Activated CD4-positive, alpha-beta memory T cell treated with anti-CD3 and anti-CD28 coated beads for 36 hours (primary cell): ENCODE results near the gene NWD2. TPM values are rescaled to one million over a fixed set of nuclear protein-coding genes. Genes with fewer than 3 reads are reported as not detected.

Experiments used
- CTCF ChIA-PET: fragments of 350-600 bp; sonication (Branson Sonifier 250); formaldehyde crosslinking; loops from one replicate; lab custom pipeline; 2021; ENCODE audit warnings: antibody characterized with exemption, inconsistent platforms; lab: Charles Lee
- POLR2A ChIA-PET: fragments of 350-600 bp; sonication (Branson Sonifier 250); formaldehyde crosslinking; loops from one replicate; lab custom pipeline; 2021; ENCODE audit warnings: antibody characterized with exemption; lab: Charles Lee
- DNase-seq: peaks from one replicate; pipeline ENCODE4 v3.0.0-alpha.2; 2020
- H3K27ac Mint-ChIP-seq: one replicate; pipeline ENCODE4 v1.8.0; 2021; ENCODE audit warnings: mixed read lengths
- H3K27me3 Mint-ChIP-seq: one replicate; pipeline ENCODE4 v1.8.0; 2021; ENCODE audit warnings: mixed read lengths
- H3K36me3 Mint-ChIP-seq: one replicate; pipeline ENCODE4 v1.8.0; 2021; ENCODE audit warnings: mixed read lengths
- H3K4me1 Mint-ChIP-seq: one replicate; pipeline ENCODE4 v1.8.0; 2021; ENCODE audit warnings: low read depth, mixed read lengths
- H3K4me3 Mint-ChIP-seq: one replicate; pipeline ENCODE4 v1.8.0; 2021; ENCODE audit warnings: mild to moderate bottlenecking, mixed read lengths
- H3K9me3 Mint-ChIP-seq: one replicate; pipeline ENCODE4 v1.8.0; 2021; ENCODE audit warnings: mixed read lengths
- intact Hi-C: fragments of 100-400 bp; cut with micrococcal nuclease; formaldehyde crosslinking; loops from one replicate; pipeline ENCODE4 v1.15.1; 2023
- total RNA-seq, 2 experiments: library from RNA; stranded (reverse); gene quantifications; one replicate each; pipeline ENCODE4 v1.2.3, GENCODE V29; 2021

Gene NWD2
- total RNA-seq, 2 experiments from 2014 or later, result not detected

- Mint-ChIP-seq H3K27ac (no peak overlapping the region), H3K27me3 (peaks cover 39% of the 10 kb centered on the region), H3K9me3 (no peaks in the 10 kb centered on the region), H3K36me3 (no peaks in the 10 kb centered on the region), H3K4me1 (no peaks in the 10 kb centered on the region), H3K4me3 (no peak overlapping the region)
- no peak for DNase-seq
- intact Hi-C loops, result no loop called here
- ChIA-PET CTCF (no interaction called here), POLR2A (no interaction called here)
Observed at GRCh38 chr4:37243051-37243450, 1.5 kb upstream of the NWD2 start.

DNA sequence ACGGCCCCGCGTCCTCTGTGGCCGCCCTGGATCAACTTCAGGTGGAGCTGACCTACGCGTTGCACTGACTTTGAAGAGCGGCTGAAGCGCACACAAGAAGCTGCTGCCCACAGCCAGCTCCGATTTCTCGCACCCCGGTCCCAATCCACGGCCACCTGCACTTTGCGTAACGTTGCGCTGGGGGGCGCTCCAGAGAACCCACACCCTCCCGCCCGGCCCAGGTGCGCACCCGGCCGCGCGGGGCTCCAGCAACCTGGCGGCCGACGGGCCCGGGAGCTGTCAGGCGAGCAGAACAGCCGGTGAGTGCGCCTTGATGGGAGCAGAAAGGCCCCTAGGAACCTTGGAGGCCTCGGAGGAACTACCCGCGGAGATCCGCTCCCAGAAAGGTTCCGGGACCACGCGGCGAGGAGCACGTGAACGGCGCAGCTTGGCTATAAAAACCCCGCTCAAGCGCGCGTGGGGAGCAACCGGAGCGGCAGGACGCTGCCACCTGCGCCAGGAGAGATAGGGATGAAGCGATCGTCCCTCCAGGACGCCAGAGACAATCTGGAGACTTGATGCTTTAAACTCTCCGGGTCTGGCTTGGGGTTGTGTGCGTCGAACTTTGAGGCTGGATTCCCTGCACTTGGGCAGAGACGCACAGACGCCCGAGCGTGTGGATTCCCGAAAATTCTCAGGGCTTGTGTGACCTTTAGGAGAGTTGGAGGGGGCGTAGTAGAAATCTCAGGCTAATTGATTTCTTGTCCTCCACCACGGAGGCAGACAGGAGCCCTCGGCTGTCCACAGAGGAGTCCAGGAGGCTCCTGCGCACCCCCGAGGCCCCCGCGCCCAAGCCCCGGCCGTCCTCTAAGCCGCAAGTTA is 591 bp upstream of the NWD2 start:
- POLR2A ChIA-PET, result no interaction called here
- H3K36me3 Mint-ChIP-seq, result no peaks in the 10 kb centered on the region
- H3K9me3 Mint-ChIP-seq, result no peaks in the 10 kb centered on the region
- H3K27ac Mint-ChIP-seq, result no peak overlapping the region
- H3K4me3 Mint-ChIP-seq, result no peak overlapping the region
- H3K27me3 Mint-ChIP-seq, result peaks cover 38% of the 10 kb centered on the region
- CTCF ChIA-PET, result no interaction called here
- no peaks in the 10 kb centered on the region for H3K4me1 Mint-ChIP-seq
- no peak for DNase-seq
- intact Hi-C loops, result no loop called here

DNA sequence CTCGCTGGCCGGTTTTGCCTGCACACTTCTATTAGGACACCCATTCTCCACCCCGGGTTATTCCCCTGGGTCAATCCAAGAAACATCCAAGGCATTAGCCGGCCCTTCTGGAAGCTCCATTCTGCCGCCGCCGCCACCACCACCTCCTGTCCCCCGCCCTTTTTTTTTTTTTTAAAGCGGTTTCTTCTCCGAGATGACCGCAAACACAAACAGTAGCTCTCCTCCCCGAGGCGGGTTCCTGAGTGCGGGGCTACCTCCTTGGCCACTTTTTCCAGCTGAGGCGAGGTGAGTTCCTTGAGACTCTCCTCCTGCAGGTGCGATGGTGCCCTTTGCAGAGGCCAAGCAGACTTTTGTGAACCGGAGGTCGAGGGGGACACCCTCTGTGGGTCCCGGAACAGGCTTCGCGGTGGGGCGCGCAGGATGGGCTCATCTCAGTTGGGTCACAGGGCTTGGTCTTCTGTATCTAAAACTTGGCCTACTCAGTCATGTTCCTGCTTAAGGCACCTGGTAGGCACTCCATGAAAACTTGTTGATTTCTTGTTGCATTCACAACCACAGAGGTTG is 930 bp downstream of the NWD2 start:
- ChIA-PET CTCF (no interaction called here), POLR2A (no interaction called here)
- H3K27me3 Mint-ChIP-seq, result peaks cover 38% of the 10 kb centered on the region

GRCh38 chr4:37246891-37247290 is 2.3 kb downstream of the NWD2 start:
- Mint-ChIP-seq H3K4me3 (no peak overlapping the region), H3K9me3 (no peaks in the 10 kb centered on the region), H3K4me1 (no peaks in the 10 kb centered on the region), H3K27me3 (peaks cover 38% of the 10 kb centered on the region), H3K27ac (no peak overlapping the region), H3K36me3 (no peaks in the 10 kb centered on the region)
- DNase-seq, result no peak
- intact Hi-C loops, result no loop called here
- ChIA-PET CTCF (no interaction called here), POLR2A (no interaction called here)

More for the DNA sequence above, 930 bp downstream of the NWD2 start:
- DNase-seq, result no peak
- intact Hi-C loops, result no loop called here
- Mint-ChIP-seq H3K9me3 (no peaks in the 10 kb centered on the region), H3K27ac (no peak overlapping the region), H3K36me3 (no peaks in the 10 kb centered on the region), H3K4me3 (no peak overlapping the region), H3K4me1 (no peaks in the 10 kb centered on the region)

GRCh38 chr4:37258221-37258620 is 13.7 kb downstream of the NWD2 start:
- ChIA-PET POLR2A (no interaction called here), CTCF (no interaction called here)
- Mint-ChIP-seq H3K27ac (no peak overlapping the region), H3K4me1 (no peaks in the 10 kb centered on the region), H3K9me3 (no peaks in the 10 kb centered on the region), H3K4me3 (no peak overlapping the region), H3K36me3 (no peaks in the 10 kb centered on the region), H3K27me3 (peaks cover 5% of the 10 kb centered on the region)
- intact Hi-C loops, result no loop called here
- DNase-seq, result no peak

GRCh38 chr4:37268319-37268718 is 23.8 kb downstream of the NWD2 start:
- DNase-seq, result no peak
- Mint-ChIP-seq H3K27me3 (no peaks in the 10 kb centered on the region), H3K9me3 (no peaks in the 10 kb centered on the region), H3K36me3 (no peaks in the 10 kb centered on the region), H3K4me3 (no peak overlapping the region), H3K4me1 (no peaks in the 10 kb centered on the region), H3K27ac (no peak overlapping the region)
- intact Hi-C loops, result no loop called here
- ChIA-PET CTCF (no interaction called here), POLR2A (no interaction called here)

- Mint-ChIP-seq H3K36me3 (no peaks in the 10 kb centered on the region), H3K4me3 (no peak overlapping the region), H3K4me1 (no peaks in the 10 kb centered on the region), H3K27me3 (no peaks in the 10 kb centered on the region), H3K9me3 (peaks cover 18% of the 10 kb centered on the region), H3K27ac (no peak overlapping the region)
- ChIA-PET POLR2A (no interaction called here), CTCF (no interaction called here)
- intact Hi-C loops, result no loop called here
- no peak for DNase-seq
Observed at GRCh38 chr4:37279121-37279520, 34.6 kb downstream of the NWD2 start.

- no peaks in the 10 kb centered on the region for H3K27me3 Mint-ChIP-seq
- H3K4me1 Mint-ChIP-seq, result no peaks in the 10 kb centered on the region
- H3K4me3 Mint-ChIP-seq, result no peak overlapping the region
- H3K27ac Mint-ChIP-seq, result no peak overlapping the region
- POLR2A ChIA-PET, result no interaction called here
- DNase-seq, result no peak
- no peaks in the 10 kb centered on the region for H3K36me3 Mint-ChIP-seq
- peaks cover 18% of the 10 kb centered on the region for H3K9me3 Mint-ChIP-seq
- intact Hi-C loops, result no loop called here
- CTCF ChIA-PET, result no interaction called here
Observed at GRCh38 chr4:37279894-37280592, 35.5 kb downstream of the NWD2 start.

- Mint-ChIP-seq H3K9me3 (no peaks in the 10 kb centered on the region), H3K36me3 (no peaks in the 10 kb centered on the region), H3K27ac (no peak overlapping the region), H3K4me3 (no peak overlapping the region), H3K4me1 (no peaks in the 10 kb centered on the region), H3K27me3 (no peaks in the 10 kb centered on the region)
- intact Hi-C loops, result no loop called here
- ChIA-PET POLR2A (no interaction called here), CTCF (no interaction called here)
- DNase-seq, result no peak
Observed at GRCh38 chr4:37299468-37299867, 54.9 kb downstream of the NWD2 start.

DNA sequence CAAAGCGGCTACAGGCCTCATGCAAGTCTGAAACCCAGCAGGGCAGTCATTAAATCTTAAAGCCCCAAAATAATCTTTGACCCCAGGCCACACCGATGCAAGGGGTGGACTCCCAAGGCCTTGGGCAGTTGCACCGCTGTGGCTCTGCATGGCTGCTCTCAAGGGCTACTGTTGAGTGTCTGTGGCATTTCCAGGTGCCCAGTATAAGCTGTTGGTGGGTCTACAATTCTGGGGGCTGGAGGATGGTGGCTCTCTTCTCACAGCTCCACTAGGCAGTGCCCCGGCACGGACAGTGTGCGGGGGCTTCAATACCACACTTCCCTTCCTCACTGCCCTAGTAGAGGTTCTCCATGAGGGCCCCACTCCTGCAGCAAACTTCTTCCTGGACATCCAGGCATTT is 60.1 kb downstream of the NWD2 start:
- DNase-seq, result no peak
- no peak overlapping the region for H3K4me3 Mint-ChIP-seq
- CTCF ChIA-PET, result no interaction called here
- H3K27me3 Mint-ChIP-seq, result no peaks in the 10 kb centered on the region
- no peaks in the 10 kb centered on the region for H3K4me1 Mint-ChIP-seq
- H3K36me3 Mint-ChIP-seq, result no peaks in the 10 kb centered on the region
- intact Hi-C loops, result no loop called here
- POLR2A ChIA-PET, result no interaction called here
- peaks cover 6% of the 10 kb centered on the region for H3K9me3 Mint-ChIP-seq
- H3K27ac Mint-ChIP-seq, result no peak overlapping the region

DNA sequence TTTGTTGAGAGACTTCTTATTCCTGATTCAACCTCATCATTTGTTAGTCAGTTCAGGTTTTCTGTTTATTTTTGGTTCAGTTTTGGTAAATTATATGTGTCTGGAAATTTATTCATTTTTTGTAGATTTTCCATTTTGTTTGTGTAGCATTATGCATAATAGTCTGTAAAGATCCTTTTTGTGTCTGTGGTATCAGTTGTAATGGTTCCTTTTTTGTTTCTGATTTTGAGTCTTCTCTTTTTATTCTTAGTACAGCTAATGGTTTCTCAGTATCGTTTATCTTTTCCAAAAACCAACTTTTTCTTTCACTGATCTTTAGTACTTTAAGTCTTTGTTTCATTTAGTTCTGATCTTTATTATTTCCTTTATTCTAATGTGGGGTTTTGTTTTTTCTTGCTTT is 61.4 kb downstream of the NWD2 start:
- ChIA-PET POLR2A (no interaction called here), CTCF (no interaction called here)
- Mint-ChIP-seq H3K4me1 (no peaks in the 10 kb centered on the region), H3K4me3 (no peak overlapping the region), H3K27me3 (no peaks in the 10 kb centered on the region), H3K9me3 (peaks cover 8% of the 10 kb centered on the region), H3K36me3 (no peaks in the 10 kb centered on the region), H3K27ac (no peak overlapping the region)
- intact Hi-C loops, result no loop called here
- no peak for DNase-seq

GRCh38 chr4:37317104-37317643 is 72.6 kb downstream of the NWD2 start:
- CTCF ChIA-PET, result no interaction called here
- Mint-ChIP-seq H3K27ac (no peak overlapping the region), H3K4me3 (no peak overlapping the region), H3K9me3 (no peaks in the 10 kb centered on the region), H3K36me3 (no peaks in the 10 kb centered on the region), H3K4me1 (no peaks in the 10 kb centered on the region), H3K27me3 (peaks cover 5% of the 10 kb centered on the region)
- DNase-seq, result no peak
- POLR2A ChIA-PET, result no interaction called here
- intact Hi-C loops, result no loop called here
